Right renal pelvis (tissue), 4 donors: ENCODE measurements around the gene TAF4B. TPM values are rescaled to one million over a fixed set of nuclear protein-coding genes. Genes with fewer than 3 reads are reported as not detected.
"Not testable (repeated sequence)": the region's sequence is repeated elsewhere in the genome, so short reads cannot be mapped to it uniquely, and the experiment has no call there.

Source experiments
- DNase-seq, 4 donors: peaks; one replicate each; pipeline ENCODE4 v3.0.0-alpha.2; 2013; ENCODE audit warnings: low read depth in 4 of 4, low spot score in 3 of 4, missing footprints in 1 of 4
- polyA plus RNA-seq, 4 donors: library from polyadenylated mRNA; unstranded; fragments of 120-200 nt; gene quantifications; one replicate each; pipeline ENCODE4 v1.2.1, GENCODE V29; 2013; ENCODE audit not compliant: insufficient read length in 4 of 4

Gene TAF4B
- polyA plus RNA-seq, 4 donors, result 4.2 to 6.0 (median 5.2) TPM

- DNase-seq, result no peak
Observed at GRCh38 chr18:26230497-26230896, 4.3 kb downstream of the TAF4B start.

- DNase-seq, result no peak
Observed at GRCh38 chr18:26233208-26233607, 7.0 kb downstream of the TAF4B start.

- not testable (repeated sequence) for DNase-seq
Observed at GRCh38 chr18:26237363-26237762, 11.1 kb downstream of the TAF4B start.

- DNase-seq, result not testable (repeated sequence)
Observed at GRCh38 chr18:26238718-26239117, 12.5 kb downstream of the TAF4B start.

- DNase-seq, result not testable (repeated sequence)
Observed at GRCh38 chr18:26242392-26242791, 16.1 kb downstream of the TAF4B start.

- not testable (repeated sequence) for DNase-seq
Observed at GRCh38 chr18:26245434-26245833, 19.2 kb downstream of the TAF4B start.

- DNase-seq, result no peak
Observed at GRCh38 chr18:26252411-26252810, 26.2 kb downstream of the TAF4B start.

- not testable (repeated sequence) for DNase-seq
Observed at GRCh38 chr18:26254808-26255207, 28.6 kb downstream of the TAF4B start.

GRCh38 chr18:26255695-26256622 is 29.7 kb downstream of the TAF4B start:
- no peak for DNase-seq

GRCh38 chr18:26258711-26259110 is 32.5 kb downstream of the TAF4B start:
- DNase-seq, result no peak

GRCh38 chr18:26259416-26259815 is 33.2 kb downstream of the TAF4B start:
- DNase-seq, result not testable (repeated sequence)

GRCh38 chr18:26262156-26262555 is 35.9 kb downstream of the TAF4B start:
- no peak for DNase-seq

- DNase-seq, result no peak
Observed at GRCh38 chr18:26267357-26267930, 41.2 kb downstream of the TAF4B start.

- no peak for DNase-seq
Observed at GRCh38 chr18:26268454-26268853, 42.2 kb downstream of the TAF4B start.

GRCh38 chr18:26271917-26272549 is 45.8 kb downstream of the TAF4B start:
- no peak for DNase-seq

GRCh38 chr18:26277374-26277773 is 51.1 kb downstream of the TAF4B start:
- no peak for DNase-seq

GRCh38 chr18:26279428-26279827 is 53.2 kb downstream of the TAF4B start:
- DNase-seq, result no peak

GRCh38 chr18:26286008-26286407 is 59.8 kb downstream of the TAF4B start:
- no peak for DNase-seq

GRCh38 chr18:26287644-26288043 is 61.4 kb downstream of the TAF4B start:
- DNase-seq, result no peak

- no peak for DNase-seq
Observed at GRCh38 chr18:26290385-26290784, 64.1 kb downstream of the TAF4B start.

- no peak for DNase-seq
Observed at GRCh38 chr18:26293982-26294381, 67.7 kb downstream of the TAF4B start.
